Left lobe of liver (tissue), 2 donors: Measurements from ENCODE around the gene PRDX3. TPM values are rescaled to one million over a fixed set of nuclear protein-coding genes. Genes with fewer than 3 reads are reported as not detected.
A peak's percentile ranks its signal among the peaks of the same experiment; 100 is the strongest.

Source experiments
- ATAC-seq: fragments of 200-7000 bp; cut with Tn5 transposase; one replicate; pipeline ENCODE4 v1.9.1; 2020; ENCODE audit warnings: mild to moderate bottlenecking, moderate library complexity
- DNase-seq: peaks from one replicate; pipeline ENCODE4 v3.0.0-alpha.2; 2020; ENCODE audit warnings: low spot score
- total RNA-seq: library from RNA; stranded (reverse); gene quantifications from one replicate; pipeline ENCODE4 v1.2.1, GENCODE V29; 2021
- donor health status: DM: no; HTN: no; CAD: no; lungs with moderate emphysema.
- donor health status: DM: no; HTN: yes; CAD: no.

PRDX3 gene
- total RNA-seq = 157 TPM

GRCh38 chr10:119178372-119179119, at the start of gene PRDX3:
Gene PRDX3, minus strand, starts transcription at chr10:119178812. Its CDS starts 22 bp downstream, at chr10:119178790.
- ATAC-seq = peak; percentile 98

GRCh38 chr10:119227825-119228224, 49.2 kb upstream of the PRDX3 start:
- no peak for ATAC-seq
- DNase-seq = no peak

More at GRCh38 chr10:119178372-119179119, at the start of gene PRDX3:
- DNase-seq = peak; percentile 92

GRCh38 chr10:119225083-119225658, 46.6 kb upstream of the PRDX3 start:
- no peak for DNase-seq
- no peak for ATAC-seq

GRCh38 chr10:119222966-119223386, 44.4 kb upstream of the PRDX3 start:
- ATAC-seq (peak; percentile 43), DNase-seq (no peak)

- DNase-seq (no peak), ATAC-seq (peak; percentile 84)
Observed at GRCh38 chr10:119222537-119222936, 43.9 kb upstream of the PRDX3 start.

- ATAC-seq (no peak), DNase-seq (no peak)
Observed at GRCh38 chr10:119221666-119222065, 43.1 kb upstream of the PRDX3 start.

DNA sequence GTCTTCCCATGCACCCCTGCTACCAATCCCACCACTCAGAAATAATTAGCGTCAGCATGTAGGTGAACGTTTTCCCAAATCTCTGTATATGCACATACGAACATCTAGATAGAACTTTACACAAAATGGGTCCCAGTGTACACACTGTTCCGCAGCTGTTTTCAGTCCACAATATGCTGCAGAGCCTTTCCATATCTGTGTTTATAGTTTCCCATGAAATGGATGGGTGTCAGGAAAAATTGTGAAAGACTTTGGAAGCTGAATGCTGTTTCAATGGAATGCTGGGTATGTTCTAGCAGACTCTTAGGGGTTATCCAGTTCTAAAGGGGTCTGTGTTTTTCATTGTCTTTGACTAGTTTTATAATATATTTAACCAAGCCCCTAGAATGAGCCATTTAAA, 42.6 kb upstream of the PRDX3 start:
- no peak for DNase-seq
- peak; percentile 8 for ATAC-seq

GRCh38 chr10:119219871-119220270, 41.3 kb upstream of the PRDX3 start:
- ATAC-seq = no peak
- no peak for DNase-seq

GRCh38 chr10:119217991-119218490, 39.4 kb upstream of the PRDX3 start:
- ATAC-seq (peak; percentile 60), DNase-seq (no peak)

DNA sequence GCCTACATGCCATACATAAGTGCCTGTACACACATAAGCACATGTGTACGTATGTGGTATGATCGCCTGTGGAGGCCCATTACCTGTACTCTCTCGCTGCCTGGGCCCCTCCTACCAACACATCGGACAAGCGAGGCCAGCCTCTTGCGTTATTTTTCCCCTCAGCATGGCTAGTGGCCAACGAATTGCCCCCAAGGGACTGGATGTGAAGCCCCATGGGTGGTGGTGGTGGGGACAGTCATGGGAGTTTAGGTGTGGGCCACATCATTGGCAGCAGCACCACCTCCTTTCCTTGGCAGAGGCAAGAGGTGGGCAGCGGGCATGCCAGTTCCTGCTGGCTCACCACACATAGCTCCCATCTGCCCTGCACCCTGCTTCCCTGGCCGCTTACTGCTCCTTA, 38.8 kb upstream of the PRDX3 start:
- DNase-seq (no peak), ATAC-seq (no peak)

DNA sequence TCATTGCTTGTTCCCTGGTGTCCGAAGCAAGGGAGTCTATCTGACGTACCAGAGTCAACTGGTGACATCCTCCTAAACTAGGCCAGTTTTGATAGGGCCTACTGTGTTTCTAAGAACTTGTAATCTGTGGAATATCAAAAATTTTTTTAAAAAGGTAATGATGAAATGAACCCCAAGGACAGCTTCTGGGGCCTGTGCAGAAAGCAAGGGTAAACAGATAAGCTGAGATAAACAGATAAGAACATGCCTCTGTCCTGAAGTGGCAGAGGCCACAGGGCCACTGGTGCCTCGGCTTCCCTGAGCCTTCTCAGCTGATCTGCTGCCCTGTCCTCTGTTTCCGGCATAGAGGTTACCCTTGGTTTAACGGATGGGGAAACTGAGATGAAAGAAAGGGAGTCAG, 37.5 kb upstream of the PRDX3 start:
- no peak for ATAC-seq

DNA sequence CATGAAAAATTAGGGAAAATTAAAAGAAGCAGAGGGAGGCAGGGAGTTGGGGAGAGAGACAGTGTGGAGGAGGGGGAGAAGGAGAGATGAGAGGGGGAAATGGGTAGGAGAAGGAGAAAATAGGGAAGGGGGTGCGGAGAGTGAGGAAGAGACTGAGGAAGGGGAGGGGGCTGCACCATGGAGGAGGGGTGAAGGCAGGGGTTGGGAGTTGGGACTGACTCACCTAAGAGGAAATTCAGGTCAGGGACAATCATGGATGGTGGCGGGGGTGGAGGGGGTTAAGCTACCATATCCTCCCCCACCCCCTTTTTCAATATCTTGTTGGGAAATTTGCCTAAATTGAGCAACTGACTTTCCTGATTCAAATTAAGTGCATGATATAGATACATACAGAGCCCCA, 36.8 kb upstream of the PRDX3 start:
- DNase-seq (no peak), ATAC-seq (no peak)

More for the DNA sequence above, 37.5 kb upstream of the PRDX3 start:
- DNase-seq = no peak

GRCh38 chr10:119211625-119212441, 33.2 kb upstream of the PRDX3 start:
- no peak for ATAC-seq
- no peak for DNase-seq

DNA sequence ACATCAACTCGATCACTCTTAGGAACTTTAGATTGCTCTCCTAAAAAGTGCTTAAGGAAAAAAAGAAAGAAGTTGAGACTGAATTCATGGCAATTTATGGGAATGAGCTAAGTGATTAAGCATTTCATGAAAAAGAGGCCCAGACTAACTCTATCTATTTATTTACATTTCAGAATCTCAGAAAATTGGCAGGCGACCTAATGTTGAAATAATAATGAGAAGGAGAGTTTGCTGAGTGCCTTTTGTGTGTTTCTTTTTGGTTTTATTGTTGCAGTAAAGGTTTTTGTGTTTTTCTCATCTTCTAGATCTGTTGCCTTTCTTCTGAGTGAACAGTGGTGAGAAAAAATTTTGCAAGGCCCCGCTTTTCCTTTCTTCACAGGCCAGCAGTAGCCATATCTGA, 32.6 kb upstream of the PRDX3 start:
- DNase-seq = no peak
- no peak for ATAC-seq

DNA sequence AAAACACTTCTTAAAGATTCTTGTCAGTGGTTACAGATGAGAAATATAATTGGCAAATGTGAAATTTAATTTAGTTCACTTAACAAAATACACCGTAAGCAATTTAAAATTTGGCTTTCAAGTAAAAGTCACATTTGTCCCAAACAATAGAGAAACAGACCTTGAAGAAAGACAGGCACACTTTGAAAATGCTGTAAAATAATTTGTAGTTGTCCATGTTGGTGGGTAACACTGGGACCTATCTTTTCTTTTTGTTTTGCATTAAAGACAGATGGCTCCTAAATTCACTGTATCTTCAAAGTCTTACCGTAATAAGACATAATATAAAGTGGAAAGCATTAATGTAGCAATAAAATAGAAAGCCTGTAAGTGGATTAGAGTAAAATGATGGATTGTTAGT, 32.0 kb upstream of the PRDX3 start:
- ATAC-seq = no peak
- DNase-seq = no peak

- DNase-seq (no peak), ATAC-seq (no peak)
Observed at GRCh38 chr10:119209736-119210355, 31.2 kb upstream of the PRDX3 start.

- no peak for ATAC-seq
Observed at GRCh38 chr10:119209035-119209735, 30.6 kb upstream of the PRDX3 start.

DNA sequence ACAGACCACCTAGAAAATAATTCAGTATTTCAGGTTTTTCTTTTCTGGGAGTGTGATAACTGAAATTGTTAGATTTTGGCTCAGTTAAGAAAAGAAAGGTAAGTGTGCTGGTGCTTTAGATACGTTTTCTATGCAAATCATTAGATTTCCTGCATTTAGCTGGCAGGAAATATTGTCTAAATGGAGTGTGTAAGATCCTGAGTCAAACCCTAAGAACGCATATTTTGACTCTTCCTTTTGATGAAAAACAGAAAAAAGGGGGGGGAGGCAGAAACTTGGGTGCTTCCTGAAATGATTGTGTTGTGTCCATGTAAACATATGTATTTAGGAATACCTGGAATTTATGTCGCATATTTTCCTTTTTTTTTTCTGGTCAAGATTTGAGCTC, 29.9 kb upstream of the PRDX3 start:
- ATAC-seq (no peak), DNase-seq (no peak)

More at GRCh38 chr10:119209035-119209735, 30.6 kb upstream of the PRDX3 start:
- no peak for DNase-seq

- peak; percentile 24 for ATAC-seq
- peak; percentile 64 for DNase-seq
Observed at GRCh38 chr10:119207713-119208552, 29.3 kb upstream of the PRDX3 start.

DNA sequence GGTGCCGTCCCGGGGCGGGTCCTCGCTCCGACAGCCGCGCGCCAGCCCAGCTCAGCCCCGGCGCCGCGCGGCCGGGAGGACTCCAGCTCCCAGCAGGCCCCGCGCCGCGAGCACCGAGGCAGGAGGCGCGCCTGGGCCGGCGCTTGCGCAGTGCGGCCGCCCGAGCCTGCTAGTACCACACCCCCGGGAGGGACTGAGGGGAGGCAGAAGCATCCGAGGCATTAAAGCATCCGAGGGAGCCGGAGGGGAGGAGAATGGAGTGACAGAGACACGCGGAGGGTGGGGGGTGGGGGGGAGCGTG, 28.7 kb upstream of the PRDX3 start, which contains the start of gene GRK5:
Gene GRK5, plus strand, starts transcription at position 206 of the 301 bp plus-strand sequence. CDS start 347 bp downstream, outside the sequence.
- peak; percentile 88 for ATAC-seq
- DNase-seq = peak; percentile 95
